Stimulated activated CD4-positive, alpha-beta T cell treated with anti-CD3 and anti-CD28 coated beads, Interleukin-1b, Interleukin-23, amount 100 ng/mL, for 4 hours (primary cell): ENCODE results near the gene MRPL53.

ENCODE experiments used
- DNase-seq, 2 donors: peaks; one replicate each; pipeline ENCODE4 v3.0.0-alpha.2; 2020; ENCODE audit warnings: low read depth in 2 of 2

MRPL53 gene

DNA sequence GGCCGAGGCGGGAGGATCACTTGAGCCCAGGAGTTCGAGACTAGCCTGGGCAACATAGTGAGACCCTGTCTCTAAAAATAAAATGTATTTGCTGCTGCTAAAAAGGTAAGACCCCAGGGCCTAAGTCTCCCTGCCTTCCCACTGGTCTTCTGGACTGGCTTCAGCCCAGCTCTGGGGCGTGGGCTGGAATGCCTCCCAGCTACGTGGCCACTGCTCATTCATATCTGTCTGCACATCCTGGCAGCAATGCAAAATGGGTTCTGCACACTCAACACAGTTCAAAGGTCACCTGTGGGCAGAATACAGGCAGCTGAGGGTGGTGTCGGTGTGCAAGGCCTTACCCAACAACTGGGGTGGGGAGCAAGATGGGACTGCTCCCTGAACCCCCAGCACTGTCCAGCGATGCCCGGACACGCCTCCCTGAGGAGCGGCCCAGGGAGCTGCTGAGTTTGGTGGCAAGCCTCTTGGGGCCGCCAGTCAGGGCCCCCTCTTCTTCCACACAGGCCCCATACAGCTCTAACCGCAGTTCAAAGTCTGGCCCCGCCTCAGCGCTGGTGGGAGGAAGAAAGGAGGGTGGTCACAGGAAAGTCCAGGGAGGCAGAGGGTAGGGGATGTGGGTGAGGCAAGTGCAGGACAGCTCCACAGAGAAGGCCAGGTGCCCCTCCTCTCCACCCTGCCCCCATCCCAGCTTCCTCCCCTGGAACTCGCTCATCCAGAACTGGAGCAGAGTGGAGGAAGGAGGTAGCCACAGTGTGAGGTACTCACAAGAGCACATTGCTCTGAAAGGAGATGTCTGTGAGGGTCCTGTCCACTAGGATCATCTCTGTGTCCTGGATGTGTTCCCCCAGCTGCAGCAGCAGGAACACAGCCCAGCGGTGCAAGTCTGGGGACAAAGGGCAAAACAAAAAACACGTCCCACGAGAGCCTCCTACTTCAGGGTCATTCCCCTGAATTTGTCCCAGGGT lies 42.7 kb downstream of the MRPL53 start:
- DNase-seq: no peak

DNA sequence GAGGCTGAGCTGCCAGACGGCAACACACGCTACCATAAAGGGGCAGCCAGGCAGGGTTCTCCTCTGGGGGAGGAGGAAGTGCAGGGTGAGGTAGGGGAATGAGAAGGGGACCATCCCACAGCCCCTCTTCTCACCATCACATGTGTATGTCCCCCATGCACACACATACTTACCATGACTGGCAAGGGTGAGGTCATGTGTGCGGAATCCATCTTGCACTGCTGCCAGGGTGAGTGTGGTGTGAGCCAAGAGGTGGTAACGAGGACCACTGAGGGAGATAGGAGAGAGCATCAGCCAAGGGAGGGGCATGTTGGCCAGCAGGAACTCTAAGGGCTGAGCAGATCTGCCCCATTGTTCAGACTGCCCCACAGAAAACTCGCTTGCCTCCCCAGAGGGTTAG lies 43.8 kb downstream of the MRPL53 start:
- DNase-seq: no peak

DNA sequence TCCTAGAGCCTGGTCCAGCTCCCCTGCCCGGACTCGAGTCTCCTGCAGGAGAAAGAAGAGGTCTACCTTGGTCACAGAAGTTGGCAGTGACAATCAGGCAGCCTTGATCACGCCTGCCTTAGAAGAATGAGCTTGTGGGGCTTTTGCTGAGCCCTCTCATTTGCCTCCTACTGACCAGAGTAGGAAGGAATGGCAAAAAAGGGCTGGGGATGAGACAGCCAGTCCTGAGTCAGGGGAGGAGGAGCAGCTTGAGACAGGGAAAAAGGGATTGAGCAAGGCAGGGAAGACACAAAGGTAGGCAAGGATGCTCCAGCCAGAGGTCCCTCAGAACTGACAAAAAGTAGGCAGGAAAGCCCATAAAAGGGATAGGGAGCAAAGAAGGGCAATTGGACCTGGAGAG lies 44.9 kb downstream of the MRPL53 start:
- DNase-seq: no peak

DNA sequence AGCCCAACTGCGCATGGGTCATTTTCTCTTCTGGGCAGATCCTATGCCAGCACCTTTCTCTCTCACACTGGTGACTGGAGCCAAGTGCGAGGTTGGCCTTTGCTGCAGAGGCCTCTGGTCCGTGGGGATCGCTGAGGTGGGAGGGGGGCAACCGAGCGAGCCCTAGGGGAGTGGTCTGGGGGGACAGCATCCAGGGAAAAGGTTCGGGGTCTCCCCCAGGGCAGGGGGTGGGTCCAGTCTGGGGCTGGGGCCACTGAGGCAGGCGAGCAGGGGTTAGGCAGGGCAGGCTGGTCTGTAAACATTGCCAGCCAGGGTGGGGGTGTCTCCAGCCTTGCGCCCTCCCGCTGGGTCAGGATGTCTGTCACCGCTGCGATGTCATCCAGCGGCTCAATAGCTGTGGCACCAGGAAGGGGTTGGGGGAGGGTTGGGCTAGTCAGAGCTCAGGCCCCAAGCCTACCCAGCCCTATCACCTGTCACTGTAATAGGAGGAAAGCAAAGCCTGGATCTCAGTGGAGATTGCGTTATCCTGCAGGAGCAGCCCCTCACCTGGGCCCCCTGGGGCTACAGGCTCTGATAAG lies 46.2 kb downstream of the MRPL53 start:
- DNase-seq: no peak

DNA sequence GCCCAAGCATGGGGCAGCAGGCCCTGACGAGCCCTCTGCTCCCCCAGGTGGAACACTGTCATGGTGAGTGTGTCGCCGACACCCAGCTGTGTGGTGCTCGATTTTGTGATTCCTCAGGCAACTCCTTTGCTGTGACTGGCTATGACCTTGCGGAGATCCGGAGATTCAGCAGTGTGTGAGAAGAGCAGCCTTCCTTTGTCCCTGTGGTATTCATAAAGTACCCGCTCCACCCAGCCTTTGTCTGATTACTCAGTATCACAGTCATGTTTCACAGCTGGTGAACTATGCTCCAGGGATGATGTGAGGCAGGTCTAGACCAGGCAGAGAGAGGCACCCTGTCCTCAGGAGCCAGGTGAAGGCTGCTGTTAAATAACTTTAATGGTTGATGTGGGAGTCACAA lies 47.0 kb downstream of the MRPL53 start:
- no peak for DNase-seq

DNA sequence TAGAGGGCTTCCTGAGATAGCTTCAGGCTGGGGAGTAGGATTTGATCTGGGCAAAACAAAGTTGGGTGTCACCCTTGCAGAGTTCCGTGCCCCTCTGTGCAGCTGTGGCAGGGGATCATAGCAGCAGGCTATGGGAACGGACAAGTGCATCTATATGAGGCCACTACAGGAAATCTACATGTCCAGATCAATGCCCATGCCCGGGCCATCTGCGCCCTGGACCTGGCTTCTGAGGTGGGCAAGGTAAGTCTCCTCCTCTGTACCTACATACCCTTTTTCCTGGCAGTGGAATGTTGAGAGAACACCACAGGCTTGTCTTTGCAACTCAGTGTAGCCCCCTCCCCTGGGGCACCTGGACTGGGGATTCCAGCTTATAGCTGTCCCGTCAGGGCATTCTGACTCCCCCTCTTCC lies 47.5 kb downstream of the MRPL53 start:
- no peak for DNase-seq

DNA sequence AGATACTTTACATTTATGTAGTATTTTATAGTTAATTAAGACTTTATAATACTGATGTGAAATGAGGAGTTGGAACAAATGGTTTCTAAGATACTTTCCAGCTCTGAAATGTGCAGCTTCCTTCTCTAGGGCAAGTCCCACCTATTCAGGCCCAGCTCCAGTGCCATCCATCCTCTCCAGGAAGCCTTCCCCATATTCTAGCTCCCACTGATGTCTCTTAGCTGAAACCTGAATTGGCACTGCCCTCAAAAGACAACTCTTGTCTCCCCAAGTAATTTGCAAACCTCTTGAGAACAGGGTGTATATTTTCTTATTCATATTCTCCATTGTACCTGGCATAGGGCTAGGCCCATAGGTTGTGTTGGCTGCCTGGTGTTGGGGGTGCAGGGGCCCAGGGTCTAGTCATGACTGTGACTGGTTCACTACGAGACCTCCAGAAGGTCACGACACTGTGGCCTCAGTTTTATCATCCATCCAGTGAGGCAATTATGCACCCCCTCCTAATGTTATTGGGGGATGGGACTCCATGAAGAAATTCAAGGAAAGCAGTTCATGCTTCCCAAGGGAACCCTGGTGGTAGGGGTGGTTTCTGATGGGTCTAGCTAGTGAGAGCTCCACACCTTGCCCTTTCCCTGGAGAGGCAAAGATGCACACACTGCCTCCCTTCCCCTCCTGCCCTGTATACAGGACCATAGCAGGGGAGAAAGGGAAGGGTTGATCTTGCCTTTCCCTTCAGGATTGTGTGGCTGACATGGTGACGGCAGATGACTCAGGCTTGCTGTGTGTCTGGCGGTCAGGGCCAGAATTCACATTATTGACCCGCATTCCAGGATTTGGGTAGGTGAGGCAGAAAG lies 48.1 kb downstream of the MRPL53 start:
- no peak for DNase-seq

DNA sequence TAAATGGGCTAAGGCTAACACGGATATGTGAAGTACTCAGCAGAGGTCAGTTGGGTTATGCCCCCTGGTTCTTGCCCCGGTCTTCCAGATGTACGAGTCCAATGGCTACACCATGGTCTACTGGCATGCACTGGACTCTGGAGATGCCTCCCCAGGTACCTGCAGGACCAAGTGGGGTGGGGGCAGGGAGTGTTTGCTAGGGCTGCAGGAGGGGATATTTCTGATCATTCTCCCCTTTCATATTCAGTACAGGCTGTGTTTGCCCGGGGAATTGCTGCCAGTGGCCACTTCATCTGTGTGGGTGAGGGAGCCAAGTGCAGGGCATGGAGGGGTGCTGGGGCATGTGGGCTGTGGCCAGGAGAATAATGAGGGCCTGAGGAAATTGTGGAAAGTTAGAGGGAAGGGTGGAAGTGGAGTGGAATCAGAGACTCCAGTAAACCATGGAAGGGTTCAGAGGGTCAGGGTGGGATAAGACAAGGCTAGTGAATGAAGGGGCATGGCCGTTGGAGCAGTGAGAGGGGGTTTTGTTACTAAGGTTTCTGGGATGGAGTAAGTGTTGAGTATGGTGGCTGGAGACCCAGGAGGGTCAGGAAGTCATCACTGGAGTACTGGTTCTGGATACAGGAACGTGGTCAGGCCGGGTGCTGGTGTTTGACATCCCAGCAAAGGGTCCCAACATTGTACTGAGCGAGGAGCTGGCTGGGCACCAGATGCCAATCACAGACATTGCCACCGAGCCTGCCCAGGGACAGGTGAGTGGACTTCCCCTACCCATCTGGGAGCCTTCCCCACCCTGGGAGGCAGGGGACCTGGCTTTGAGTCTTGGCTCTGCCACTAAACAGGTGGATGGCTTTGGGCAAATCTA lies 49.0 kb downstream of the MRPL53 start:
- DNase-seq: no peak
